HK-2 (cell line): ENCODE measurements around the gene XKR3.
"Not testable (repeated sequence)": the region's sequence is repeated elsewhere in the genome, so short reads cannot be mapped to it uniquely, and the experiment has no call there.

Source experiments
- DNase-seq: peaks from one replicate; pipeline ENCODE4 v3.0.0-alpha.2; 2018; ENCODE audit not compliant: unreplicated experiment

The XKR3 gene

DNA sequence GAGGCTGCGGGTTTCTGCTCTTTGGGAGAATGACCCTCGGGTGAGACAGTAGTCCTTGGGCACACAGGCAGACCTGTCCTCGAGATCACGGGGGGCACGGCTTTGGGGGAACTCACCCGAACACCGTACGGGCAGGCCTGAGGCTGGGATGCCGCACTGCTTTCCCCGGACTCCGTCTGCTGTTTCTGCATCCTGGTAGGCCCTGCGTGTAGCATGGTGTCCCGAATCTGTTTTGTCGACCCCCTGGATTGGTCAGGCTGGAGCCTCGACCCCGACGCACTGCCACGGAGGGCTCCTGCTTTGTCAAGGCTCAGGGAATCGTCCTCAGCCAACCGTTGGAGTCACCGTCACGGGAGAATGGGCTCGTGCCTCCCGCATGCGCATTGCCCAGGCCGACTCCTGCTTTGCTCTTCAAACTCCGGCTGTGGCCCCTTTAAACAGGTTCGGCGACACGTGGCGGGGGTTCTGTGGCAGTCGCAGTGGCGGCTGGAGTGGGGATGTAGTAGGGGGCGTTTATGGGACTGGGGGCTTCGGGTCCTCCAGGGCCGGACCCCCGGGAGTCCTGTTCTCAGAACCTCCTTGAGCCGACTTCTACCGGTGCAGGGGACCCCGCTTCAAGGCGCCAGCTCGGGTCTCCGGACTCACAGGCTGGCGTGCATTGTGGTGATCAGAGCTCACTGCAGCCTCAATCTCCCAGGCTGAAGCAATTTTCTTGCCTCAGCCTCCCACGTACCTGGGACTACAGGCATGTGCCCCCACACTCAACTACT is 76.9 kb downstream of the XKR3 start:
- DNase-seq, result not testable (repeated sequence)

DNA sequence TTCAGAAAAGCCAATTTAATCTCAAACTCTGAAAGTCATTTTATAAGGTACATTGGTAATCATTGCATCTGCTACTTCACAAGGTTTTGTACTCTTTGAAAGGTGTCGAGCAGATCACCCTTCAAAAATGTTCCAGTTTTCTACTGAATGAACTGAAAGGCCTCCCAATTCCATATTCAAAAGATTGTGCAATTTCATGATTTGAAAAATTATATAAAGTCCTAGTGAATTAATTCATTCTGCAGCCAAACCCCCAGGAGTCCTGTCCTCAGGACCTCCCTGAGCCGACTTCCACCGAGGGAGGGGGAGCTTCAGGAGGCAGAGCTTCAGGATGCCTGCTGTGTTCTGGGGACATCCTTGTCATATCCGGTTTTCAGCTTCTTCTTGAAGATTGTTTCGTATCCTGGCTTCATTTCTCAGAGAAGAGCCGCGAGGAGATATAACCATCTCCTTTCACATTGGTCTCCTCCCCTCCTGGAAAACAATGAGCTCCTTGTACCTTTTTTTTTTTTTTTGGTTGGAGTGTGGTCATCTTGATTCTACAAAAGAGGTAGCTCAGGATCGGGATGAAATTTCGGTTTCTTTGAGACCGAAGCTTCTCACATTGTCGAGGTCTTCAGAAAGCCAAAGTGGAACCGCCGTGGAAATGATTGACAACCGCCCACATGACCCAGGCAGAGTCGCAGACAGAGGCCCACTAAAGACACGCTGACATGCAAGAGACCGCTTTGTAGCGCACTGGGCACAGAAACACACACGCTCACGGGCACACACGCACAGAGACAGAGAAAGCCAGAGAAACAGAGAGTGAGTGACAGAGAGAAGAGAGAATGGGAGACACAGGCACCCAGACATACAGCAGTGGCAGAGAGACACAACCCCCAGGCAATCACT is 77.7 kb downstream of the XKR3 start:
- DNase-seq, result not testable (repeated sequence)

DNA sequence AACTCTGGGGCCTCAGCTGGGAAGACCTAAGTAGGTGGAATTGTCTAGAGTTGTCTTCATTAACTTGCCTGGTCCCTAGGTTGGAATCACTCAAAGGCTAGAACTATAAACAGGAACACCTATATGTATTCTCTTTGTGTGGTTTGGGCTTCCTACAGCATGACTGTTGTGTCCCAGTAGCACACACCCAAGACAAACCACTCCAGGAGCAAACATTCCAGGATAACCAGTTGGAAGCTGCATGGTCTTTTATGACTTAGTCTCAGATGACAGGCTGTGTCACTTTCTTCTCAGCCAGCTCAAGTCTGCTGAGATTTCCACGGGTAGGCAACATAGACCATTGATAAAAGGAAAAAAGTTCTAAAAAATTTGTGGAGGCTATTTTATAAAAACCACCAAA is 90.9 kb downstream of the XKR3 start:
- not testable (repeated sequence) for DNase-seq
